Suppressor macrophage treated with lipopolysaccharide for 4 hours (primary cell): ENCODE results near the gene MYBPH.

ENCODE experiments used
- DNase-seq: peaks from one replicate; pipeline ENCODE4 v3.0.0-alpha.2; 2020

MYBPH gene

DNA sequence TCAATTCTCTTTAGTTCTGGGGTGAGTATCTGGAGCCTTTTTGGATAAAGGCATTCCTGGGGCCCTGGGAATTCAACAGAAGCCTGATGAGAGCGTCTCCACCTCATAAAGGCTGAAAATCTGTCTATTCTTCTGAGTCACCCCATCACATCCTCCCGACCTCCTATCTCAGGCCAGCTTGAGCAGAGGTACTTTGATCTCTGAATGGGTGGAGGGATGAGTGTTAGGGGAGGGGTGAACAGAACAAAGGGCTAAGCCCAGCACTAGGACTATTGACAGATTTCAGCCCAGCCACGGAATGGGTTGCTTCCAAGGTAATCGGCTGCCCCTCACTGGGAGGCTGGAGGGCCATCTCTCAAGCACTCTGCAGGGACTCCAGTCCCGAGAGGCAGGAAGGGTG, 2.5 kb upstream of the MYBPH start:
- no peak for DNase-seq

GRCh38 chr1:203177470-203178039, 1.9 kb upstream of the MYBPH start:
- peak; percentile 81 for DNase-seq

DNA sequence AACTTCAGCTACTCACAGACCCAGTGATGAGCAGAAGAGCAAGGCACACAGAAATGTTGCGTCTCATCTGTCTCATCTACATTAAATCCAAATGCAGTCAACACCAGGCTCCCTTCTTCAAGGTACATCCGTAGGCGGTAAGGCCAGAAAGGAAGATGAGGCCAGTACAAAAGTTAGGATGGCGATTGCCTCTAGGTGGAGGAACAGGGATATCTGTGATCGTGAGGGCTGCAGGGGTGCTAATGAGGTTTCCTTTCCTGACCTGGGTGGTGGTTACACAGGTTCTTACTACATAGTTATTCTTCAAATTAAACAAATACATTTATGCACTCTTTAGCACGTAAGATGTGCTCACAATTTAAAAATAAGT, 1.4 kb upstream of the MYBPH start:
- DNase-seq = no peak

GRCh38 chr1:203176273-203177035, 828 bp upstream of the MYBPH start:
- peak; percentile 37 for DNase-seq

DNA sequence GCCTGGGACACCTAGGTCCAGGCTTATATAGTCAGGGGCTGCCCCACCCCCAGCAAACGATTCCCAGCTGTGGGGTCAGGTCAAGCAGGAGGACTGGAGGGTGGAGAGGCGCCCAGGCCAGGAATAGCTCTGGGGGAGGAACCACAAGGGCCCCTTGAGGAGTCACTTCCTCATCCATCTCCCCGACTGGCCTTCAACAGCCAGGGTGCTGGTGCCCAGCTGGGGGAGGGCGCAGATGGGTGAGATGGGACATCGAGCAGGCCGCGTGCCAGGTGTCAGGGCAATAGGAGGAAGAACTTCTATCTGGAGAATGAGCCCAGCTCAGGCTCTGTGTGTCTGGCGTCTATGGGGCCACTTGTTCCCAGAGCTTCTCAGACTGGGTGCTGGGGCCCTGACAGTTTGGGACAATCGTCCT, 208 bp upstream of the MYBPH start:
- DNase-seq = peak; percentile 78

GRCh38 chr1:203174324-203174985, 1.2 kb downstream of the MYBPH start:
- no peak for DNase-seq

GRCh38 chr1:203173566-203173965, 2.1 kb downstream of the MYBPH start:
- no peak for DNase-seq

DNA sequence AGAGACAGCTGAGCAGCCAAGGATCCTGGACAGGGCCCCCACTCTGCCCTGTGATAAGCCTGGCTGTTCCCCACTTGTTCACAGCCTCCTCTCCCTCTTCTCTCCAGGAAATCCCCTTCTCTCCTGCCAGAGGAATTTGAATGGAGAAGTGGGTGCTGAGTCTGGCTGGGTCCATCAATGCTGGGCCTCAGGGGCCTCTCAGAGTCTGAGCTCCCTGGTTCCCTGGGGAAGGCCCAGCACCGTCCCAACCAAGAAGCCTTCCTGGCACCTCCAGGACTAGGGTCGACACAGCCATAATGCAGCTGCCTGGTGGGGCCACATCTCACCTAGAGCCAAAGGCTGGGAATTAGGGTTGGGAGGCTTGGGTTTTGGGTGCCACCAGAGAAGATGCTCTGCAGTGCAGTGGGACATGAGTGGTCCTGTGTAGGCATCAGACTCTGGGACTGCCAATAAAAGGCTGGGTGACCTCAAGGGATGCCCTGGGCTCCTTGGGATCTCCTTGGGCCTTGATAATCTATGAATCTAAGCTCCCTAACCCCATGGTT, 2.5 kb downstream of the MYBPH start:
- no peak for DNase-seq

- peak; percentile 75 for DNase-seq
These were observed 3.2 kb downstream of the MYBPH start for GRCh38 chr1:203172184-203173010.

GRCh38 chr1:203171341-203172183, 4.1 kb downstream of the MYBPH start:
- no peak for DNase-seq

GRCh38 chr1:203170625-203171330, 4.8 kb downstream of the MYBPH start:
- DNase-seq = no peak

DNA sequence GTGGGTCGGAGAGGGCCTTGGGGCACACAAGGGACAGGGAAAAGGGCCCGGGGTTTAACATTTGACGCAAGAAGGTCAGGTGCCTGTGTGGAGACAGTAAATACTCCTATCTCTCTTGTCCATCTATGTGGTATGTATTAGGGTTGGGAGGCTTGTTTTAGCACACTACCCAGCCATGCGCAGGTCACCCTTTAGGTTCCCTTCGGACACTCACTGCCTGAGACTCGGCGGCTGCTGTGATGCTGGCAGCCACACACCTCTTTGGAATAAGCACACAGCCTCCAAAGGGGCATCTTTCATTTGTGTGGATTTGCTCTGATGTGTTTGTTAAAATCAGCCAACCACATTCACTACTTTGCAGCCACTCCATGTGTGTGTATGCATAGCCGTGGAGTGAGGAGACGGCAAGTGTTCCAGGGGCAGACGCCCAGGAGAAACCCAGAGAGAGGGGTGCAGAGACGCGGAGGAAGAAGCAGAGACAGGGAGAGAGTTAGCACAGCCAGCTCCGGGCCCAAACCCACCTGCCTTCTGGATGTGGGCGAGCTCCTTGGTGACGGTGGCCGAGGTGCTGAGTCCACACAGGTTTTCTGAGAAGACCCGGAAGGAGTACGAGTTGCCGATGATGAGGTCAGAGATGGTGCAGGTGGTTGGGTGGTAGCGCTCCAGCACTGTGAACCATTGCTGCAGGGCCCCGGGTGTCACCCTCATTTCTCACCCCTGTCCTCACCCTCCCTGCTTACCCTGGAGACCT, 5.7 kb downstream of the MYBPH start:
- DNase-seq = no peak

DNA sequence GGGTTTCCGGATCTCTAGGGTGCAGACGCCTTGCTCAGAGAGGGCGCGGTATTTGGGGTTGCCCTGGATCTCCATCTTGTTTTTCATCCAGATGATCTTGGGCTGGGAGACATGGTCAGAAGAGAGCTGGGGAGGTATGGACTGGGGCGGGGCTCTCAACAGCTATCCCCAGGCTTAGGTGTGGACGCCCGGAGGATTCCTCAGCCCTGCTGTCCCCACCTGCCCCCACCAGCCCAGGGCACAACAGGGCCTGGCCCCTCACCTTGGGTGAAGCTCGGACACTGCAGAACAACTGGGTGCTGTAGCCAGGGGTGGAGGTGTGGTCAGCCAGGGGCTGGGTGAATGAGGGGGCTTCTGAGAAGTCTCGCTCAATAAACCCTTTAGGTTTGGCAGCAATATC, 6.6 kb downstream of the MYBPH start:
- DNase-seq = no peak

- DNase-seq = no peak
These were observed 7.3 kb downstream of the MYBPH start for GRCh38 chr1:203168256-203168786.

DNA sequence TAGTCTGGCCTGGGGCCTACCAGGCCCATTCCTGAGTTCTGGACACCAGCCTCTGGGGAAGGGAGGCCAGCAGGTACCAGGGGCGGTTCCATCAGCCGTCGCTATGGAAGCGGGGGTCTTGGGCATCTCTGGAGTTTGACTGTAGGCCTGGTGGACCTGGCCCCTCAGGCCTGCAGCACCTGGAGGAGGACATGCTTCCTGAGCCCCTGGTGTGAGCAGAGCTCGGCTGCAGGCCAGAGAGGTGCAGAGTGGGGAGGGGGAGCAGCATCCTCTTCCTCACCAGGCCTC, 7.8 kb downstream of the MYBPH start:
- no peak for DNase-seq

- no peak for DNase-seq
These were observed 8.4 kb downstream of the MYBPH start for GRCh38 chr1:203167026-203167912.

DNA sequence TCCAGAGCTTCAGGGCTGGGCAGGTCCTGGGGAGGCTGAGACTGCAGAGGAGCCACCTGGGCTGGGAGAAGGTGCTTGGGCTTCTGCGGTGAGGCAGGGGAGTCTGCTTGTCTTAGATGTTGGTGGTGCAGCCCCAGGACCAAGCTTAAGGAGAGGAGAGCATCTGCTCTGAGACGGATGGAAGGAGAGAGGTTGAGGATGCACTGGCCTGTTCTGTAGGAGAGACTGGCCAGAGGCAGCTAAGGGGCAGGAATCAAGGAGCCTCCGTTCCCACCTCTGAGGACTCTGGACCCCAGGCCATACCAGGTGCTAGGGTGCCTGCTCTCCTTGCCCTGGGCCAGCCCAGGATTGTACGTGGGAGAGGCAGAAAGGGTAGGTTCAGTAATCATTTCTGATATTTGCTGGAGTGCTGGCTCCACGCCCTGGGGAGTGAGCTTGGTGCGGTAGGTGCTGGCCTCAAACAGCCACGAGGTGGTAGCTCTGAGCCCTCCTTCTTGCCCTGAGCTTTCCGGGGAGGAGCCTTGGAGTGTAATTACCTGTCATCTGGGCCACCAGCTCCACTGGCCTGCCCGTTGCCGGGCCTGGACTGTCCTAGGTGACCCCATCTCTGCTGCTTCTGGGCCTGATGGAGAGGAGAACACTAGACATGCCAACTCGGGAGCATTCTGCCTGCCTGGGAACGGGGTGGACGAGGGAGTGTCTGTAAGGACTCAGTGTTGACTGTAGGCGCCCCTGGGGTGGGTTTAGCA, 9.3 kb downstream of the MYBPH start:
- no peak for DNase-seq

DNA sequence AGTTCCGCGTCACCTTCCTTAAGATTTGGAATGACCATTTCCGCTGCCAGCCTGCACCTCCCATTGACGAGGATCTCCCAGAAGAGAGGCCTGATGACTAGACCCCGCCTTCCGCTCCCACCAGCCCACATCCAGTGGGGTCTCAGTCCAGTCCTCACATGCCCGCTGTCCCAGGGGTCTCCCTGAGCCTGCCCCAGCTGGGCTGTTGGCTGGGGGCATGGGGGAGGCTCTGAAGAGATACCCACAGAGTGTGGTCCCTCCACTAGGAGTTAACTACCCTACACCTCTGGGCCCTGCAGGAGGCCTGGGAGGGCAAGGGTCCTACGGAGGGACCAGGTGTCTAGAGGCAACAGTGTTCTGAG, 9.8 kb downstream of the MYBPH start:
- no peak for DNase-seq
